HG02973 (cell line): Measurements from ENCODE around the gene GLCCI1.

Source experiments
- ATAC-seq: cut with Tn5 transposase; IDR thresholded peaks from one replicate; pipeline ENCODE4 v1.9.1; 2021; ENCODE audit warnings: moderate library complexity; ENCODE audit not compliant: unreplicated experiment

GLCCI1 gene

DNA sequence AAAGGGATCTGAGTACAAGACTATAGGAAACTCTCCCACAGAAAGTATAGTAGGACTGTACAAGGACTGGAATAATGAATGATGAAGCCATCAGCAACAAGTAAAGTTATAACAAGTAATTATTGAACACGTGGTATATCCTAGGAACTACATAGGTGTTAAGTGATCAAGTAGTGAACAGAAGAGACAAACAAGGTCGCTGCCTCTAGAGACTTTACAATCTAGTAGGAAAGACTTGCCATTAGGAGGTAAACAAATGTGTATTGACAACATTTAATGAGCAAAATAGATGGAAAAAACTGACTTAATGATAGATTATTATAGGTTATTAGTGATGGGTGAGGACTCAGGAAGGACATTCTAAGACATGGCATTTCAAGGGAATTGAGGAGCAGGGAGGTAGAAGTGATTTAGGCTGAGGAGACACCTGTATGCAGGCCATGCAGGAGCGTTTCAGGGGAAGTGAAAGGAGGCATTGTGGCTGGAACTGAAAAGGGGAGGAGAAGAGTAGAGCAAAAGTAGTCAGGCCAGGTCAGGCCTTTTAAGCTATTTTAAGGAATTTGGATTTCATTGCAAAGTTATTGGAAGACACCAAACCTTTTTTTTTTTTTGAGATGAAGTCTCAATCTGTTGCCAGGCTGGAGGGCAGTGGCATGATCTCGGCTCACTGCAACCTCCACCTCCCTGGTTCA lies 8.5 kb upstream of the GLCCI1 start:
- peak; percentile 91 for ATAC-seq

DNA sequence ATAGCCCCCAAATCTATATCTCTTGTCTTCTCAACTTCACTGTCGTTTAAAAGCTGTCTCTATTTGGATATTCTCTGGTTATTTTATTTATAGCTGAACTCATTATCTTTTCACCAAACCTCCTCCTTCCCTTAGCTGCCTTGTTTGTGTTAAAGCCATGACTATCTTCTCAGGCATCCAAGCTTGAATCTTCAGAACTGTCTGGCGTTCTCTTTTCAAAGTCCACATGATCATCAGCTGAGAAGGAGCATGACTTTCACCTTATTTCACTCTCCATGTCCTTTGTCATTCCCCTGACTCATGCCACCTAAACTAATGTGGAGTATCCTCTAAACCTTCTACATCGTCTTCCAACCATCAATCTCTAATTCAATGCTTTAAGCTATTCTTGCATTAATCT lies 5.7 kb upstream of the GLCCI1 start:
- ATAC-seq = no peak

DNA sequence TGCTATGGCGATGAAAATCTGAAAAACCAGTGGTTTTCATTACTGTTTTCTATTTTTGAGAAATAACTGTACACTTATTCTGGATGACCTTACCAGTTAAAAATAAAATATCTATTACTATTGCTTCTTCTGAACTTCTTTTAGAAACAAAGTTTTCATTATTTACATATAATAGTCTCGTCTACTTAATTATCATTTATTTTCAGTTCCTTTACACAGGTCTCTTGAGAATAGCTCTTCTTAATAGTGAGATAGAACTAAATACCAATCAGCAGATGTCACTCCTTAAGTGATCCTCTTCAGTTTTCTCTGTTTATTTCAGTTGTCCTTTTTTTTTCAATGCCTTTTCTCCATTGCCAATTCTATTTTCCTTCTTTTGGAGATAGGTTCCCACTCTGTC lies 4.3 kb upstream of the GLCCI1 start:
- no peak for ATAC-seq

DNA sequence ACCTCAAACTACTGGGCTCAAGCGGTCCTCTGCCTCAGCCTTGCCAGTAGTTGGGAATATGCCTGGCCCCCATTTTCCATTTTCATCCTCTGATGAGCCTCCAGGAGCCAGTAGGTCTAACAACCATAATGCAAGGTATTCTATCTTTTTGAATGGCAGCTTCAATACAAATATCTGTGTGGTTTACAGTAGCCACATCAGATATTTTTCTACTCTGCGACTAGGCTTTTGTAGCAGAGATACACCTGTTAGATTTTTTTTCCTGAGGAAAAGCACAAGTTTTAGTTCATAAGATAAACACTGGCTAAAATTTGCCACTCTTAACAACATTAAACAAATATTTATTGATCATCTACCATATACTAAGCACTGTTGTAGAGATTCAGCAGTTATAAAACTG lies 3.9 kb upstream of the GLCCI1 start:
- no peak for ATAC-seq

DNA sequence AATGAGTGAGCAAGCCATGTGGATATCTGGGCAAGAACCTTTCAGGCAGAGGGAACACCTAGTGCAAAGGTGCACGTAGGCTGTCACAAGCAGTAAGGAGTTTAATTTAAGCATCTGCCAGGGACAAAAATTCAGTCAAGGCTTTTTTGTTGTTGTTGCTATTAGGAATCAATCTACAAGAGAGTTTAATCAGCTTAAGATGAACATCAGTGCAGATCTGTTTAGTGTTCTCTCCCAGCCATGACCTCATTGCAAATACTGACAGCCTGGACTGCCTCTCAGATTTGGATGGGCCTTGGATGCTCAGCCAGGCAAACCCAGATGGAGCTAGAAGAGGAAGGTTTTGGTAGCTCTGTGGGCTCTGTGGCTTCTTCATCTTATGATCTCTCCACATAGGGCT lies 3.3 kb upstream of the GLCCI1 start:
- ATAC-seq = no peak

DNA sequence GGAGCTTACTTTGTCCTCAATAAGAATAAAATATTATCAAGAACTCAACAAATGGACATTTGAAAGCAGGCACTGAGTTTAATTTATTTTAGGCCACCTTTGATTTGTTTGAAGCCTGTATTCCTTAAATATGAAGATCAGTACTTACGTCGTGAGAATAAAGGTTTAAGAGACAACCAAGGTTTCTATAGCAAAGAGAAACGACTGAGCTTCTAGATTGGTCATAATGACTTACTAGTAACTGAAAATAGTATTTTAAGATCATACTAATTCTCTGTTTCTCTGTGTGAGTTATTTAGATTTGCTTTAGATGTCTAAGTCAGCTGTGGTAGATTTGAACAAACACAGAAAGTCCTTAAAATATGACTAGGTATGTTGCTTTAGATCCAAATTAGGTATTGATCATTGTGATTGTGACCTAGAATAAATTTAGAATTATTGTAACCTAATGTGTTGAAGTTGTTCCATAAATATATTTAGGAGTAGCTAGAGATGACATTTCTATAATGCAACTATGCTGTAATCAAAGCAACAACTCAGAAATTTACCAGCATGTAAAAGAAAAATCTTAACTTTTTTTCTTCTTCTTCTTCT lies 2.4 kb upstream of the GLCCI1 start:
- no peak for ATAC-seq

DNA sequence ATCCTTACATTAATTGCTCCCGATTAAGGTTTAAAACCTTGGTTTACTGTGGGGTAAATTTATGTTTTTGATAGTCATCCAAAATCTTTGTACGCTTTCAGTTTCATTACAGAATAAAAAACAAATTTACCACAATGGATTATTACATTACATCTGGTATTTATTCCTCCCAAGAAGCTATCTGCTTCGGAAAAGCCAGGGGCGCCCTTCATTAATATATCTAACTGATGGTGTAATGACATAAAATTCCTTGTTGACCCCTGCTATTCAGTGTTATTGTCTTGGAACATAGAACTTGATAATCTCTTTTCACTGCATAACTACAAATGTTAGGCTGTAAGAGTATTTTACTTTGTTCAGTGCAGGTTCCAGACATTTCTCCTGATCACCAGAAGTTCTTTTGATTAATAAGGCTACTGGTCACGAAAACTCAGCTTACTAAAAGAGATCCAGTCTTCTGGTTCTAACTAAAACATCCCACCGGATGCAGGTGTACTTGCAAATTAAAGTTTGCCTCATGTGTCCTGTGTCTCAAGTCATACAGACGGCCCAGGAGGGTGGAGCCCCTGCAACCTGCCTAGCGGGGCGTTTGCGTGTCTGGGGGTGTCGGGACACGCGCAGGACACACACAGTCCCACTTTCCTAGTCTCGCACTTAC lies 581 bp upstream of the GLCCI1 start:
- no peak for ATAC-seq

DNA sequence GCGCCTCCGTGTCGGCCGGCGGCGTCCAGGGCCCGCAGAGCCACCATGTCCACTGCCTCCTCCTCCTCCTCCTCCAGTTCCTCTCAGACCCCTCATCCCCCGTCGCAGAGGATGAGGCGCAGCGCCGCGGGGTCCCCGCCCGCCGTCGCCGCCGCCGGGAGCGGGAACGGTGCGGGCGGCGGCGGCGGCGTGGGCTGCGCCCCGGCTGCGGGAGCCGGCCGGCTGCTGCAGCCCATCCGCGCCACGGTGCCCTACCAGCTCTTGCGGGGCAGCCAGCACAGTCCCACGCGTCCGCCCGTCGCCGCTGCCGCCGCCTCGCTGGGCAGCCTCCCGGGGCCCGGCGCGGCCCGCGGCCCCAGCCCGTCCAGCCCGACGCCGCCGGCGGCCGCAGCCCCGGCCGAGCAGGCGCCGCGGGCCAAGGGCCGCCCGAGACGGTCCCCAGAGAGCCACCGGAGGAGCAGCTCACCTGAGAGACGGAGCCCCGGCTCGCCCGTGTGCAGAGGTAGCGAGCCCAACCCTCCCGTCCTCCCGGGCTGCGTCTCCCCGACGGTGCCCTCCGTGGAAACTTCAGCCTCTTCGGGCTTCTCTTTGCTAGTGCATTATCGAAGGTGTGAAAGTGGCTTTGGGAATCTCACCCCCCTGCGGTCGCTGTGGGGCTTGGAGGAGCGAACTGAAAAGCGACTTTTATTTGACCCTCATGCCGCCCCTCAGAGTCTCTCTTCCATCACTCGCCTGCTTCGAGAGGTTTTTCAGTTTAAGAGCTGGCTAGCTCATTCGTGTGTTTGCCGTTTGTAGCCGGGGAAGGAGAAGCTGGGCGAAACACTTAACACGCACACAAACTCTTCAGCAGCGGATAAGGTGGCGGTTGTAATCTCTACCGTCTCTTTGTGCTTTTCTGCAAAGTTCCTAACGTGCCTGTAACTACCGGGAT lies 975 bp downstream of the GLCCI1 start:
- peak; percentile 5 for ATAC-seq

DNA sequence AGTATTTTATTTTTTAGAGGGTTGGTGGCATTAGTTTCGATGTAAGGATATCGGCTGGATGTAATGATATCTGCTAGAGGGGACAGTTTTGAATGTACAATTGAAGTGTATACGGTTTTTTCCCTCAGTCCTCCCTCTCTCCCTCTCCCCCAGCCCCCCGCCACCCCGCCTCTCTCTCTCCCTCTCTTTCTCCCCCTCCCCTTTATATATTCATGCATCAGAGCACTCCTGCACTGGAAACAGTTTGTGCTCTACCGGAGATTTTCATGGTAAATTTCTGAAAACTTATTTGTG lies 1.6 kb downstream of the GLCCI1 start:
- no peak for ATAC-seq

DNA sequence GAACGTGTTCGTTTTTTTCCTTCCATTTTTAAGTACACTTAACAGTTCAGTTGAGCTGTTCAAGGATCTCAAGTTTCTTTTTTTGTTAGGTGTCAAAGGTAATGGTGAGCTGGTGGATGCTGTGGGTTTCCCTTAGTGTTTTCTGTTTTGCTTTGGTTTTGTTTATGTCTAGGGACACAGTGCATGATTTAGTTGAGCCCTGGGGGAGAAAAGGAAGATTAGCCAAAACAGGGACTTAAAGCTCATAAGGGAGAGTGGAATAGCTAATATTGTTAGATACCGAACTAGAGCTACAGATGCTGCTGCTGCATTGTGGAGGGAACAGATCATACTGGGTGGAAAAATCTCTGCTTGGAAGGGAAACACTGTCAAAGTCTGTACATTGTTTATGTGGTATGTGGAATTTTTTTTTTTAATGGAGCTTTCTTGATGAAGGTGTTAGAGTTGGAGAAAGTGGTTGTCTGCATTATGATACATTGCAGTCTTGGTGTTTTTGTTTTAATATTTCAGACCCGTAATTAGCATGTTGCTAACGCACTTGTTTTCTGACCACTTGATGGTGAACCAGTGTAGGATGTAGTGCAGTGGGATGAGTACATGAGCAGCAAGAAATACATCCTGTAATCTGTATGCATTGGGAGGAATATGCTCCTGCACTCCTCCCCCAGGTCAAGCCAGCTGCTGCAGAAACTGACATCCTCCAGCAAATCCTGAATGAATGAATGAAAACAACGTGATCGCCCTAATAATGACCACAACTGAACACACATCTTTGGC lies 2.1 kb downstream of the GLCCI1 start:
- no peak for ATAC-seq

DNA sequence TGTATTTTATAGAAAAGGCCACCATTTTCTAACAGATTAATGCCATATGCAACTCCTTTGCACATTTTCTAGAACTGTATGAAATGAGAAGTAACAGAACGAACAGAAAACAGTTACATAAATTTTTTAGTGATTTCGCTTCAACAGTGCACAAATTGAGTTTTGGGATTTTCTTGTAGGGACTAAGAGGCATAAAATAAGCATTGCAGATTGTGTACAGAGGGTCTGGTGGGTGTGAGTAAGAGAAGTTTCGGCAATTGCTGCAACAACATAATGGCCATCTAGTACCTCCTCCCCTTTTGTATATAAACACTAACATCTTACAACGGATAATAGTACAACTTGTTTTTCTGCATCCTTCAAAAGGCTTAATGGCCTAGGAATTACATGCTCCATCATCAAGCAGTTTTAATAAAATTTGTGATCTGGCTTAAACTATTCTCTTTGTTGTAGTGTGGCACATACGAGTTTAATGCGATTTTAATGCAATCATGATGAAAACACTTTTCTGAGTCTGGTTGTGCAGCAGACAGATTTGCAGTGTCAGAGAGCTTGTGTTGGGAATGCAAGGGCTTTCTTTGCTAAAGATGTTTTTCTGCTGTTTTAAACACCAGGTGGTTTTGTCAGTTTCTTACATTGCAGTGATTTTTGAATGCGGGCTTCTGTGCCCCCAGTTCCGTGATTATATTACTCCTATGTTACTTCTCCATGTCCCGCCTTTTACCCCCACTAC lies 2.9 kb downstream of the GLCCI1 start:
- no peak for ATAC-seq

DNA sequence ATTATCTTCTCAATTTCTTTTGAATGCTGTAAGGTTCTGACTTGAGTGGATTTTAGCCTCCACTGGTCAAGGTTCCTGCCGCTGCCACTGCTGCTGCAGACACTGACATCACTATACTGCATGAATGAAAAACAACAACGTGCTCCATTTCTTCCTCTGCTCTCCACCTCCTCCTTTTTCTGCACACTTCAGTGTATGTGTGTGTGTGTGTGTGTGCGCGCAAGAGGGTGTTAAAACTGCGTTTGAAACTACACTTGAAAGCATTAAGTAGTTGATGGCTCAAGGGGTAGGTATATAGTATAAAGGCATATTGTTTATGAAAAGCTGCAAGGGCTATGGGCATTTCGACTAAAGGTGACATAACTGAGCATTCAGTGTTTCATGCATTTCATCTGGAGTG lies 3.5 kb downstream of the GLCCI1 start:
- no peak for ATAC-seq

DNA sequence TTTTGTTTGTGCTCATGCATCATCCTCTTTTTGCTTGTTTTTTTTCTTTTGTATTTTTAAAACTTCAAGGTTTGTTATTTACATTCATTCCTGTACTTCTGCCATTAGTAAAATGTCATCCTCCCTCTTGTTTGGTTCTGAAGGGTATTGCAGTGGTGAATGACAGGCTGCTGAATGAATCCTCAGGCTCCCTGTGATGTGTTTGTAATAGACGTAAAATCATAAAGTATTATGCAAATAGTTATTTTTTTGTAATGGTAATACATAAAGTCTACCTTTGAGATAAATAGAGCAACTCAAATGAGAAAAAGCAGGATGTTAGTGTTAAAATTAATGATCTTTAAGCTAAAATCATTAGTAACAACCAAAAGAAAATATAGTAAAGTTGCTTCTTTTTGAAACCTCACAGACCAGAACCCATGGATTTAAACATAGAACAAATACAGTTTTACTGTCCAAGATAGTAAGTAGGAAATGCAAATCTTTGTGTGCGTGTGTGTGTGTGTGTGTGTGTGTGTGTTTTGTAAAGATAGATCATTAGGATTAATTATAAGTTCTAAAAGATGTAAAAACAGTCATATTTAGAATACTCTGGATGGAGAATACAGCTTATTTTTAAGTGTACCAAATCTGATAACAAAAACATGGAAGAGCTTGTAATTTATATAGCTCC lies 4.5 kb downstream of the GLCCI1 start:
- ATAC-seq = no peak

DNA sequence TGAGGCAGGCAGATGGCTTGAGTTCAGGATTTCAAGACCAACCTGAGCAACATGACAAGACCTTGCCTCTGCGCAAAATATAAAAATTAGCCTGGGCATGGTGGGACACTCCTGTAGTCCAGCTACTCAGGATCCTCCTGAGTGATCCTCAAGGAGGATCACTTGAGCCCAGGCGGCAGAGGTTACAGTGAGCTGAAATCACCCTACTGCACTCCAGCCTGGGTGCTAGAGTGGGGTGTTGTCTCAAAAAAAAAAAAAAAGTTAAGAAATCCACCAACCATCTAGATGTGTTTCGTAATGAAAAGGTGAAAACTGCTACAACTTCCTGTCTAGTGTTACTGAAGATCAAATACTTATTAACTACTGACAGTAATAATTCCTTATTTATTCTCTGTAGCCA lies 8.1 kb downstream of the GLCCI1 start:
- no peak for ATAC-seq

DNA sequence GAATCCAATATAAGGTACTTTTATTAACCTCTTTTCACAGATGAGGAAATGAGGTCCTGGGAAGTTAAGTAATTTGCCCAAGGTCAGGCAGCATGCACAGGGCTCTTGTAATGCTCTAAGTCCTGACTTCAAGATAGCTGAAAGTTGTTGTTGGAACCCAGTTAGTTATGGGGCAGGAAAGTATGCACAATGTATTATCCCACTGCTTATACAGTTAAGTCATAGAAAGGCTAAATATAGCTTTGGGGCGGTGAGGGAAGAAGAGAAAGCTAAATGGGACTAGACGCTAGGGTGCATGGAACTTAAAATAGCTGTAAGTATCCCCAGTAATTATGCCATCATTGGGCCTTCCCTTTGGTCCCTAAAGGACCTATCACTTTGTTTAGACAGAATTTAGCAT lies 9.2 kb downstream of the GLCCI1 start:
- no peak for ATAC-seq

DNA sequence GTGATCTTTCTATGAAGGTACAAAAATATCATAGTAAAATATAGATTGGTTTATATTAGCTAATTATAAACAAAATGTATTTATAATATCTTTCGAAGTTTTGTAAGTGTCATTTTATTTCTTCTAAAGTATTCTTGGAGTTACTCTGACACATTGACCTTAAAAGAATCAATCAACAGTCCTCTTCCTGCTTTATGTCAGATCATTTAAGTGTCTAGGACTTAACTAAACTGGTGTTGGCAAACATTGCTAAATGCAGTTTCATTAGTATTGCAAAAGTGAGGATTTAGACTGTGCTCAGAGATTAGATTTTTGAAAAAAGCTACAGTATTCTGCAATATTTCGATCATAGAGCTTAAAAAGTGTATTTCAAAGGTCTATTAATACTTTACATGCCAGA lies 10.3 kb downstream of the GLCCI1 start:
- no peak for ATAC-seq

DNA sequence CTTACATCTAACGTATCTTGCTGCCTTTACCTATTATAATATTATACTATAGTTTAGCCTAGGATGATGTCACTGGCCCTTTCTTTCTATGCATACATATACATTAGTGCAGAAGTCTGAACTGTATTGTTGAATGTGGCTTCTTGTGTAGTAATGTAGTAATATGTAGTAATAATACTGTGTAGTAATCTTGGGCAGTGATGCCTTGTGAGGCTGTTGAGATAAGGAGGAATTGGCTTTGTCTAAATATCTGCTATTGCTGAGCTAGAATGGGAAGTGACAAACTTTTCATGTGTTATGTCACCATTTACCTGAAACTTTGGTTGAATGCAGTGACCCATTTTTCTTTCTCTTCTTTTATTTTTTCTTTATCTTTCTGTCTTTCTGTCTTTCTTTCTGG lies 11.0 kb downstream of the GLCCI1 start:
- ATAC-seq = no peak

DNA sequence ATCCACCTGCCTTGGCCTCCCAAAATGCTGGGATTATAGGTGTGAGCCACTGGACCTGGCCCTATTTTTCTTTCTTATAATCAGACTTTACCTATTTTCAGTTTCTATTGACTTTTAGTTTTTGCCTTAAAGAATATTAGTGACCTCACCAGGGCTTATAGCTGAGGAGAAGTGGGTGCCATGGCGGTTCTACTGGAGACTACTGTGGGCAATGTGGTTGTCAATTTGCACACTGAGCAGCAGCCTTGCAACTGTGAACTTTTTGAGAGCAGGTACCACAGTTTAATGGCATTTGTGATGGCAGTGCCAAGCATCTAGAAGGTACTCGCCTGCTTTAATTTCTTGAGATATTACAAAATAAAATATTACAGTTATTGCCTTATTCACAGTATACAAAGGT lies 11.5 kb downstream of the GLCCI1 start:
- no peak for ATAC-seq

DNA sequence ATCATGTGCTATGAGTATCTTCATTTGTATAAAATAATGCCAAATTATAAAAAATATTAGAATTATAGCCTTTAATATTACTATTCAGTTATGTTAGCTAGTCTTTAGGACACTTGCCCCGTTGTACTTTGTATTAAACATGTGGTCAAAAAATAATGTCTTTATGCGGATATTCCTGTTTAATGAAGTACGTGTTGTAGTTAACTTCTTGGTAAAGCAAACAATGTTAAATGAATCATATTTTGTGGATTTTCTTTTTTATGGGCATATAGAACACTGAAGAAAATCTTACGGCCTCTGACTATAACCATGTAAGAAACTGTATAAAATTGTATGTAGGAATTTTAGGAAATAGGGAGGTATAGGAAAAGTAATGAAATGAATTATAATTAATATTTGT lies 14.3 kb downstream of the GLCCI1 start:
- no peak for ATAC-seq

DNA sequence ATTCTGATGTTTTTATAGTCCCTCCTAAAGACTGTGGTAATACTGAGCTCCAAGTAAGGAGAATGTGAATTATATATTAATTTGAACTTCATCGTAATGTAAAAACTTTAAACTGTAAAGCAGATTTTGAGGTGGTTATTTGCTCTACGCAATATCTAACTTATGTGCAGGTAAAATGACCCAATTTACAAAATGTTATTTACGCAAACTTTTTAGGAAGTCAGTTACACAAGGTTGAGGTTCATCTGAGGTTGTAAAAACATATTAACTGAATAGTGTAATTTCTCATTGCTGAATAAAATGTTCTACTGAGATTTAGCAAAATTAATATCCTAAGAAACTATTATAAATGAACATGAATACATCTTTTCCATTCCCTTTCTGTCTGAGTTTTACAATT lies 15.8 kb downstream of the GLCCI1 start:
- ATAC-seq = no peak
